HCT116 (cell line): ENCODE results near the gene IGSF9. TPM values are rescaled to one million over a fixed set of nuclear protein-coding genes. Genes with fewer than 3 reads are reported as not detected.

ENCODE experiments used
- ATAC-seq: fragments of 200-7000 bp; cut with Tn5 transposase; 2 replicates; pipeline ENCODE4 v1.9.1; 2020; ENCODE audit warnings: mild to moderate bottlenecking, moderate library complexity
- BruUV-seq: library from RNA; stranded (reverse); fragments of 400-500 nt; replicated peaks from 2 replicates; lab custom pipeline; 2021; lab: Mats Ljungman, UMichigan
- CTCF ChIA-PET: fragments of 300-600 bp; sonication (Branson Sonifier 250); formaldehyde crosslinking; loops from one replicate; lab custom pipeline; 2021; ENCODE audit warnings: antibody characterized with exemption; lab: Charles Lee
- POLR2A ChIA-PET: fragments of 300-600, 350-600 bp; sonication (Branson Sonifier 250); formaldehyde crosslinking; loops from one replicate; lab custom pipeline; 2021; ENCODE audit warnings: antibody characterized with exemption; lab: Charles Lee
- RAD21 ChIA-PET, 2 experiments: fragments of 300-600 bp; sonication (Branson Sonifier 250); formaldehyde crosslinking; loops; one replicate each; lab custom pipeline; 2023; ENCODE audit warnings: low total read pairs in 2 of 2; ENCODE audit not compliant: uncharacterized antibody in 2 of 2, unreplicated experiment in 2 of 2, low non-redundant PET in 1 of 2; lab: Charles Lee
- DNase-seq: peaks from one replicate; pipeline ENCODE4 v3.0.0-alpha.2; 2010; ENCODE audit warnings: low read depth, low spot score
- H2AFZ ChIP-seq: fragments of 200-600 bp; shearing (Covaris generic), sonication (generic); 2 replicates; pipeline ENCODE4 v1.6.1; 2017; ENCODE audit warnings: low read depth, mixed run types, mixed read lengths, antibody characterized with exemption, low read length; ENCODE audit not compliant: poor library complexity, severe bottlenecking
- H3K27ac ChIP-seq: 2 replicates; pipeline ENCODE4 v1.5.1; 2012; ENCODE audit warnings: low read depth, low read length
- H3K27me3 ChIP-seq: fragments of 200-600 bp; sonication (generic); 2 replicates; pipeline ENCODE4 v1.6.1; 2016; ENCODE audit warnings: mixed run types, low read length, mixed read lengths; ENCODE audit not compliant: insufficient read depth
- H3K36me3 ChIP-seq, 2 experiments: fragments of 200-500 bp in 1 of 2; fragments of 200-600 bp in 1 of 2; sonication (Bioruptor generic) in 1 of 2; sonication (generic) in 1 of 2; 2 replicates each; pipeline versions ENCODE4 v1.5.1 to v1.6.1; 2014 to 2016; ENCODE audit warnings: low read length in 2 of 2, inconsistent platforms in 1 of 2, mixed read lengths in 1 of 2, mixed run types in 1 of 2; ENCODE audit not compliant: insufficient read depth in 2 of 2, control insufficient read depth in 1 of 2
- H3K4me1 ChIP-seq, 2 experiments: fragments of 200-600 bp in 1 of 2; sonication (generic) in 1 of 2; 2 replicates each; pipeline versions ENCODE4 v1.5.1 to v1.6.1; 2012 to 2017; ENCODE audit warnings: low read length in 2 of 2, inconsistent platforms in 1 of 2, mild to moderate bottlenecking in 1 of 2, mixed read lengths in 1 of 2, mixed run types in 1 of 2, moderate library complexity in 1 of 2; ENCODE audit not compliant: insufficient read depth in 2 of 2, control insufficient read depth in 1 of 2
- H3K4me2 ChIP-seq: fragments of 200-600 bp; sonication (generic); 2 replicates; pipeline ENCODE4 v1.6.1; 2017; ENCODE audit warnings: mixed run types, low read length, mixed read lengths
- H3K4me3 ChIP-seq, 2 experiments: fragments of 200-600 bp in 1 of 2; sonication (generic) in 1 of 2; replicated peaks in 1 of 2; 2 replicates each; pipeline ENCODE4 v1.5.1; 2011 to 2016; ENCODE audit warnings: low read length in 2 of 2, control low read depth in 1 of 2, low read depth in 1 of 2, mild to moderate bottlenecking in 1 of 2, mixed read lengths in 1 of 2, mixed run types in 1 of 2
- H3K79me2 ChIP-seq: fragments of 200-600 bp; sonication (generic); 2 replicates; pipeline ENCODE4 v1.6.1; 2017; ENCODE audit warnings: mild to moderate bottlenecking, mixed run types, low read length, moderate library complexity, mixed read lengths; ENCODE audit not compliant: insufficient read depth
- H3K9ac ChIP-seq: fragments of 200-600 bp; sonication (generic); 2 replicates; pipeline ENCODE4 v1.6.1; 2016; ENCODE audit warnings: low read length, mixed read lengths
- H3K9me2 ChIP-seq: fragments of 200-600 bp; sonication (generic), shearing (Covaris generic); 2 replicates; pipeline ENCODE4 v1.6.1; 2017; ENCODE audit warnings: mixed run types, mild to moderate bottlenecking, moderate library complexity; ENCODE audit not compliant: insufficient read depth
- H3K9me3 ChIP-seq, 2 experiments: fragments of 200-500 bp in 1 of 2; fragments of 200-600 bp in 1 of 2; sonication (Bioruptor generic) in 1 of 2; sonication (generic) in 1 of 2; 2 replicates each; pipeline ENCODE4 v1.6.1; 2014 to 2017; ENCODE audit warnings: low read length in 2 of 2, mixed read lengths in 2 of 2, inconsistent platforms in 1 of 2, low read depth in 1 of 2, mild to moderate bottlenecking in 1 of 2, mixed run types in 1 of 2, moderate library complexity in 1 of 2; ENCODE audit not compliant: control insufficient read depth in 1 of 2, insufficient read depth in 1 of 2
- H4K20me1 ChIP-seq: fragments of 200-600 bp; sonication (generic), shearing (Covaris generic); 2 replicates; pipeline ENCODE4 v1.6.1; 2017; ENCODE audit warnings: mixed run types, mild to moderate bottlenecking, moderate library complexity; ENCODE audit not compliant: insufficient read depth
- CEBPB ChIP-seq: IDR thresholded peaks from 2 replicates; pipeline ENCODE4 v1.6.1; 2012; ENCODE audit warnings: low read depth
- CTCF ChIP-seq, 3 experiments: fragments of 200-600 bp in 1 of 3; sonication (generic) in 1 of 3; IDR thresholded peaks in 2 of 3; conservative IDR thresholded peaks in 1 of 3; 2 replicates each; pipeline ENCODE4 v1.5.1; 2012 to 2017; ENCODE audit warnings: low read depth in 2 of 3, low read length in 2 of 3, antibody characterized with exemption in 1 of 3, borderline replicate concordance in 1 of 3, control low read depth in 1 of 3, mild to moderate bottlenecking in 1 of 3, mixed read lengths in 1 of 3, mixed run types in 1 of 3, moderate library complexity in 1 of 3; ENCODE audit not compliant: insufficient read depth in 1 of 3
- ELF1 ChIP-seq: IDR thresholded peaks from 2 replicates; pipeline ENCODE4 v1.6.1; 2012; ENCODE audit warnings: low read depth, borderline replicate concordance
- JUND ChIP-seq: IDR thresholded peaks from 2 replicates; pipeline ENCODE4 v1.6.1; 2012
- POLR2AphosphoS5 ChIP-seq: IDR thresholded peaks from 2 replicates; pipeline ENCODE4 v1.6.1; 2011; ENCODE audit warnings: mild to moderate bottlenecking, low read depth, low read length, moderate library complexity
- RAD21 ChIP-seq: IDR thresholded peaks from 2 replicates; pipeline ENCODE4 v1.6.1; 2012; ENCODE audit warnings: low read depth, mild to moderate bottlenecking
- SIN3A ChIP-seq: IDR thresholded peaks from 2 replicates; pipeline ENCODE4 v1.6.1; 2012; ENCODE audit warnings: low read depth
- YY1 ChIP-seq: IDR thresholded peaks from 2 replicates; pipeline ENCODE4 v1.6.1; 2011; ENCODE audit warnings: low read length, low read depth, moderate library complexity, mild to moderate bottlenecking; ENCODE audit not compliant: insufficient replicate concordance; ENCODE audit errors: extremely low read depth
- ZBTB33 ChIP-seq: IDR thresholded peaks from 2 replicates; pipeline ENCODE4 v1.6.1; 2011; ENCODE audit warnings: mild to moderate bottlenecking, low read length, moderate library complexity; ENCODE audit not compliant: insufficient replicate concordance; ENCODE audit errors: extremely low read depth
- intact Hi-C: fragments of 100-400 bp; cut with micrococcal nuclease; formaldehyde crosslinking; loops from 2 replicates; pipeline ENCODE4 v1.10.0; 2022
- total RNA-seq: library from RNA; stranded (reverse); gene quantifications from one replicate; pipeline ENCODE4 v1.2.1, GENCODE V29; 2021; ENCODE audit not compliant: unreplicated experiment

Gene IGSF9
- total RNA-seq, 1 experiment from 2014 or later, result 10.3 TPM

- no peaks in the 10 kb centered on the region for H3K9me2 ChIP-seq
- ChIA-PET RAD21 (no interaction called here), CTCF (no interaction called here), POLR2A (no interaction called here)
- H3K4me2 ChIP-seq, result no peak overlapping the region
- peaks cover 0 to 7% of the 10 kb centered on the region in 2 experiments; a peak in 1 of 4 replicates for H3K4me1 ChIP-seq
- TF ChIP-seq RAD21, result no peak
- no peak for TF ChIP-seq CEBPB
- no peak for TF ChIP-seq POLR2AphosphoS5
- TF ChIP-seq JUND, result no peak
- TF ChIP-seq CTCF (IDR thresholded peaks at IDR 0.05 in 2 of 3, conservative IDR thresholded peaks at IDR 0.05 in 1 of 3; ENCODE audit: borderline replicate concordance in 1 of 3, insufficient read depth in 1 of 3, low read depth in 2 of 3, low read length in 2 of 3), result no peak
- TF ChIP-seq SIN3A, result no peak
- TF ChIP-seq ZBTB33, result no peak
- no peak for TF ChIP-seq ELF1
- TF ChIP-seq YY1, result no peak
- H3K36me3 ChIP-seq, result no peaks in the 10 kb centered on the region
- H3K79me2 ChIP-seq, result no peaks in the 10 kb centered on the region
- no peak for DNase-seq
- peaks cover 39% of the 10 kb centered on the region for H3K27me3 ChIP-seq
- intact Hi-C loops, result no loop called here
- no peak overlapping the region for H3K9ac ChIP-seq
- H3K27ac ChIP-seq, result no peak overlapping the region
- no peaks in the 10 kb centered on the region for H3K9me3 ChIP-seq
- no TSS peak for BruUV-seq
- no peaks in the 10 kb centered on the region for H4K20me1 ChIP-seq
- no peak overlapping the region for H2AFZ ChIP-seq
- no peak overlapping the region for H3K4me3 ChIP-seq
- ATAC-seq, result no peak
Observed at GRCh38 chr1:159974350-159974965, 29.0 kb upstream of the IGSF9 start.
